Activated CD4-positive, alpha-beta T cell treated with anti-CD3 and anti-CD28 coated beads for 1 hour (primary cell): ENCODE measurements around the gene MRPL52.
A peak's percentile ranks its signal among the peaks of the same experiment; 100 is the strongest.
"Not testable (repeated sequence)": the region's sequence is repeated elsewhere in the genome, so short reads cannot be mapped to it uniquely, and the experiment has no call there.

Source experiments
- DNase-seq: peaks from one replicate; pipeline ENCODE4 v3.0.0-alpha.2; 2020

MRPL52 gene

DNA sequence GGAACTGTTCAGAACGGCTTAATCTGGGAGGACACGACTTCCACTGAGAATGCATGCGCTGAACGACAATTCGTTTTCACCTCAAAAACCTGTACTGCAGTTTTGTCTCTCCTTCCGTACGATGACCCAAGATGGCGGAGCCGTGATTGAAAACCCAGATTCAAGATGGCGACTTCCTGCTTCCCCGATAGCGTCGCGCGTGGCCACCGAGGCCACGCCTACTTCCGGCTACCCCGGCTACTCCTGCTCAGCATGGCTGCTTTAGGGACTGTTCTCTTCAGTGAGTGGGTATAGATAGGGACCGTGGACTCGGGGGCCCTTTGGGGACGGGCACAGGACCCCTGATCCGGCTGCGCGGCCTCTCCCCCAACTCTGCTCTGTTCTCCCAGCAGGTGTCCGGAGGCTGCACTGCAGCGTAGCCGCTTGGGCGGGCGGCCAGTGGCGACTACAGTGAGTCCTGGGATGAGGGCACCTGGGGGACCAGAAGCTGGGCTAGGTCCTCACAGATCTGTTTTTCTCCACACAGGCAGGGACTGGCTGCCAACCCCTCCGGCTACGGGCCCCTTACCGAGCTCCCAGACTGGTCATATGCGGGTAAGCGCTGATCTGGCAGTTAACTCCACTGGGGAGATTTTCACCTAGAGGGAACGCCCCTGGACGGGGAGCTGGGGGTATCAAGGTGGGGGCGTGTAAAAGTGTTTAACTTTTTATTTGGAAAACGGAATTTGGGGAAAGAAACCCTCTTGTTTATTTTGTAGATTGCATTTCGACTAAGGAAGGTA lies at the start of gene MRPL52:
Gene MRPL52 (plus strand): TSS at position 227 of the 782 bp plus-strand sequence. CDS start 26 bp downstream, at position 253.
- DNase-seq: peak; percentile 86

DNA sequence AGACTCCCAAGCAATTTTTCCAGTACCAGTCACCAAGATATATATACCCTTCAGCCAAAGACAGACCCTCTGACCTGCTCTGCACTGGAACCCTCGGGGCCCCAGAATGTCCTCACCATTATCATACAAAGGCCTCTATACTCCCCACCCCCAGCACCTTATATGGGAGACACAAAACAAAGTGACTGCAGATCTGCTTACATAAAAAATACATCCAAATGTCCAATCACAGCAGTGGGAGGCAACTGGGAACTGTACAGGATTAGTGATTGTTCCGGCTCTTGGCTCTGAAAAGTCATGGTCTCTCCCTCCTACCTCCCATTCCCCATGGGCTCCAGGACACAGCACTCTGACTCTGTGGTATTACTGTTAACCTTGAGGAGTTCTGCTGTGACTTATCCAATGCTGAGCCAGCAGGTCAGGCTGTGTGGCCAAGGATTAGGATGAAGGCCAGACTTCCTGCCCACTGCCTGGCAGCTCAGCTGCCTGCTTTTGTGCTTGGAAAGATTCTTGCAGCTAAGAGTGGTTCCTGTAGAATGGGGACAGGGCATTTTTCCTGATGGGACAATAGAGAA lies 49.5 kb upstream of the MRPL52 start:
- no peak for DNase-seq

DNA sequence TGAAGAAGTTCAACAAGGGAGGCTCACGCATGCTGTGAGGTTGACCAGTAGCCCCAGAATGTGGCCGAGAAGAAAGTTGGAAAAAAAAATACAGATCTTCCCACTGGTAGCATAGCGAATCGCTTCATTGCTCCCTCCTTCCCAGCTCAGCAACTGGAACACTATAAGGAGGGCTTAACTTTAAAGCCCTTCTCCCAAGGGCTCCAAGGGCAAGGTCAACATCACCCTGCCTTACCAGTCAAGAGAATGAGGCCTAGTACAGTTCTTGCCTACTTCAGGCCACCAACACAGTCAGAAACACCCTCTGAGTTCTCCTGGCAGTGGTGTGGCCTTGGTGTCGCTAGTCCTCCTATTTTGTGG lies 48.8 kb upstream of the MRPL52 start:
- DNase-seq: no peak

DNA sequence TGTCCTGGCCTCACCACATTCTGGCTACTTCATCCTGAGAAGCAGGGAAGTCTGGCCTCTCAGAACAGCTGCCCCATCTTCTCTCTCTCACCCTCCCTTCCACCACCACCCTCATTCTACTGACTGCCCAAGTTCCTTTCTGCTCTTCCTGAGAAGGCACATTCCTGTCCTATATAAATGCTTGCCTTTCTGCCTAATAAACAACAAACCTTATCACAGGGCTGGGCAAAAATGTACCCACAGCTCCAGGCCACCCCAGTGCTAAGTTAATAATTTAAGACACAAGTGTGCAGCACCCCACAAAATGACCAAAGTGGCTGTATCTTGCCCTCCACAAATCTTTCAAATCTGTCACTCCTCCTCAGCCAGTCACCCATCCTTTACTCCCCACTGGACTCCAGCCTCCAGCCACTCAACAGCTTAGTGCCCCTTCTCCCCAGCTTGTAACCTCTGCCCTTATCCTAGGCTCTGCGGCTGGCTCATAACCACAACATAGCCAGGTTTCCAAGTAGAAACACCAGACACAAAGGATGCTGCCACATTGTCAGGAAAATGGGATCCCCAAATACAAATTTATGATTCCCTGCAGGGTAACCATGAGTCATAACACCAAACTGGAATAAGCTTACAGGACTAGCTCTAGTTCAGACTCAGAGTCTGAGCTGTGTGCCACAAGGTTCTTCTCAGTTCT lies 48.2 kb upstream of the MRPL52 start:
- DNase-seq: no peak

DNA sequence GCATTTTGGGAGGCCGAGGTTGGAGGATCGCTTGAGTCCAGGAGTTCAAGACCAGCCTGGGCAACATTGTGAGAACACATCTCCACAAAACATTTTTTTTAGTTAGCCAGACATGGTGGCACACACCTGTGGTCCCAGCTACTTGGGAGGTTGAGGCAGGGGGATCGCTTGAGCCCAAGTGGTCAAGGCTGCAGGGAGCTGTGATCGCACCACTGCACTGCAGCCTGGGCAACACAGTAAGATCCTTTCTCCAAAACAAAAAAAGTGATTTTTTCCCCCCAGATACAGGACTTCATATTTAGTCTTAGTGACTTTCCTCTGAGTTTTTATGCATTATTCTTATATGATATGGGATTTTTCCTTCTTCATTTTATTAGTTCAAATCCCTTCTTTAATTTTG lies 43.0 kb upstream of the MRPL52 start:
- DNase-seq: no peak

DNA sequence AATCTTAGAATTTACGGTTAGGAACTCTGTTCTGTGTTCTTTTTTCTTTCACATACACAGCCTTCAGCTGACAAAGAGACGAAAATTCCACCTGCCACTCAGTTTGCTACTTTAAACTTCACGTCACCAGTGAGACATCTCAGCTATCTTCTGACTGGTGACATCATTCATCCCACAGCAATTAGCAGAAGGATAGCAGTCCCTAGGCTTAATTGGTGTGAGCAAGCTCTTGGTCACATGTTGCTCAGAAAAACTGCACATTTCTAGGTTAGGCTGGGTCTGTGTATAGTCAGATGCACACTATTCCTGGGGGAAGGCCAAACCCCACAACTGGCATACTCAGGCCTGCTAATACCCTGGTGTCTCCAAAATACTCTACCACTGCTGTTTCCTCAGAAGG lies 38.4 kb upstream of the MRPL52 start:
- DNase-seq: no peak

DNA sequence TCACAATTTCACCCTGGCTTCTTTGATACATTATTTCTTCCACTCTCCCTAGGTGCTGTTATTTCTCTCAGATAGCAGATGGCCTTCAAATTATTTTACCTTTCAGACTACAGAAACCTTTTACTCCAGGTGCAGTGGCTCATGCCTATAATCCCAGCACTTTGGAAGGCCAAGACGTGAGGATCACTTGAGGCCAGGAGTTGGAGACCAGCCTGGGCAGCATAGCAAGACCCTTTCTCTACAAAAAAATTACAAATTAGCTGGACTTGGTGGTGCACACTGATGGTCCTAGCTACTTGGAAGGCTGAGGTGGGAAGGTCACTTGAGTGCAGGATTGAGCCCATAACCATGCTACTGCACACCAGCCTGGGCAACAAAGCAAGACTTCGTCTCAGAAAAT lies 37.5 kb upstream of the MRPL52 start:
- no peak for DNase-seq

DNA sequence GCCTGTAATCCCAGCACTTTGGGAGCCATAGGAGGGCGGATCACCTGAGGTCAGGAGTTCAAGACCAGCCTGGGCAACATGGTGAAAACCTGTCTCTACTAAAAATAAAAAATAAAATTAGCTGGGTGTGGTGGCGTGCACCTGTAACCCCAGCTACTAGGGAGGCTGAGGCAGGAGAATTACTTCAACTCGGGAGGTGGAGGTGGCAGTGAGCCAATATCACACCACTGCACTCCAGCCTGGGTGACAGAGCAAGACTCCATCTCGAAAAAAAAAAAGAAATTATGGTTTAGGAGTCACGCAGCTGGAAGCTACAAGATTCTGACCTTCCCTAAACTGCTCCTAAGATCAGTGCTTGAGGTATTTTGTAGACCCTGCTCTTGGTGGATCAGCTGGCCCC lies 36.1 kb upstream of the MRPL52 start:
- DNase-seq: not testable (repeated sequence)

DNA sequence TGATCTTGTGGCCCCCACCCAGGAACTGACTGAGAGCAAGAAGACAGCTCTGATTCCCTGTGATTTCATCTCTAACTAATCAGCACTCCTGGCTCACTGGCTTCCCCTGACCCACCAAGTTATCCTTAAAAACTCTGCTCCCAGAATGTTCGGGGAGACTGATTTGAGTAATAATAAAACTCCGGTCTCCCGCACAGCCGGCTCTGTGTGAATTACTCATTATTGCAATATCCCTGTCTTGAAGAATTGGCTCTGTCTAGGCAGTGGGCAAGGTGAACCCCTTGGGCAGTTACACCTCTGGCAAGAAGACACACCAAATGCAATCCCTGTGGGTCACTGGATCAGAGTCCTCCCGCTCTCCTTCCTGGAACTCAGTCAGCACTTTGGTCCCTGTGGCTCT lies 35.7 kb upstream of the MRPL52 start:
- DNase-seq: no peak

DNA sequence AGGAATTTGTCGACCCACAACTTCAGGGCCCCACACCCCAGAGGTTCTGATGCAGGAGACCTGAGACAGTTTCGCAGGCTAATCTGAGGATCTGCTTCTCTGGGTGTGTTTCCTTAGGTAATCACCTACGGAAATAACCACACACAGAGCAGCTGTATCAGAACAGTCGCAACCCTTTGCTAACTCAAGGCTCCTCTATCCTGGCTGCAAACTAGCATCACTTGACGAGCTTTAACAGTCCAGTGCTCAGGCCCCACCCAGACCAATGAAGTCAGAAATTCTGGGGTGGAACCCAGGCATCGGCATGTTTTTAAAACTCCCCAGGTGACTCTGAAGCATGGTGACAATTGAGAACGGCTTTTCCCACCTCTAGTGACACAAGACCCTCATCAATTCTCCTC lies 35.1 kb upstream of the MRPL52 start:
- no peak for DNase-seq

DNA sequence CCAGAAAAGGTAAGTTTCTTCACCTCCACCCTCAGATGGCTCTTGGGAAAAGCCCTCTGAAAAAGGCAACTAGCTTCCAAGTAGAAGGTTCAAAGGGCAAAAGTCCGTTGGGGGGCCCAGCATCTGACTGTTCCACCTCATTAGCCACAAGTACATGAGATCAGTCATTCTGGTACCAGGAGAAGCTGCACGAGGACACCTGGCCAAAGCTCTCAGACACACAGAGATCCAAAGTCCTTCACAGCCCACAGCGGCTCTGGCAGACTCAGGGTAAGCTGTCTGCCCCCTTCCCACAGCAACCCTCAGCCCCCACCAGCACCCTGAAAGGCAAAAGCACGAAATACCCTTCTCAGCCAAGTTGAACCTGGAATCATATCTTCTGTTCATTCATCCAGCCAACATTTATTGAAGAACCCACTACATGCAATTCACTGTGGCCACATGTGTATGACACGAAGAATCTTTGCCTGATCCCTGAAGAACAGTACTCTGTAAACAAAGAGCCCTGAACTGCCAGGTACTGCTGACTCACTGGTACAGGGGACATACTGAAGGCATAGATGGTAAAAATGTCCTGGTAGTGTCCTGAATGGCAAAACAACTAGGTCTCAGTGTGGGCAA lies 33.5 kb upstream of the MRPL52 start:
- DNase-seq: no peak

DNA sequence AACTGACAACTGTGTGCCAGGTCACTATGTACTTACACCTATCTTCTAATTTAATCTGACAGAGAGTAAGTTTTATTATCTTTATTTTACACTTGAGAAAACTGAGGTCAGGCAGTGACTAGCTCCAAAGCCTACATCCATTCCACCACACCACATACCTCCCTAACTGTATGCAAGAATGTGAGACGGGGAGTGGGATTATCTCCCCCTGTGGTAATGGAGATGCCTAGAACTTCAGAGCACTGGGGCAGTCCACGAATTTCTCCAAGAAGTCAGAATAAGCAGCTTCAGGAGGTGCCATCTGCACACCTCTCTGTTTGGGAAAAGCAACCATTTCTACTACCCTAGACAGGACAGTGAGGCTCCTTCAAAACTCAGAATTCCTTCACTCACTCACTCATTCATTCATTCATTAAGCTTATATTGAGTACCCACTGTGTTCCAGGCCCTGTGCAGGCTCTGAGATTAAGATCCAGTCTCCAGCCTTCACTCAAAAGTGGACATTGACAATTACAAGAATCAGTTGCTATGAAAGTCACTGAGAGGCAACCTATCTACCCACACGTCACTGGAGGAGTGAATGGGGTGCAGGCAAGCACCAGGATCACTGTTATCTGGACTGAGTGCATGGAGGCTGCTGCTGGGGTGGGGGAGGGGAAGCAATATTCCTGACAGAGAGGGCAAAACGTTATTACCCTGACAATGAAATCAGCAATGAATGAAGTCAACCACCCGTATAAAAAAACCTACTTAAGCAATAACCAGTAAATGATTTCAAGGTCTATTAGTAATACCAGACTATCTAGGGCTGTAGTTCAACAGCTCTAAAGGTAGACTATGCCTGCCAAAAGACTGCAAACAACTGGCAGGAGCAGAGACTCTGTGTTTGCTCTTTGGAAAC lies 32.4 kb upstream of the MRPL52 start:
- no peak for DNase-seq

DNA sequence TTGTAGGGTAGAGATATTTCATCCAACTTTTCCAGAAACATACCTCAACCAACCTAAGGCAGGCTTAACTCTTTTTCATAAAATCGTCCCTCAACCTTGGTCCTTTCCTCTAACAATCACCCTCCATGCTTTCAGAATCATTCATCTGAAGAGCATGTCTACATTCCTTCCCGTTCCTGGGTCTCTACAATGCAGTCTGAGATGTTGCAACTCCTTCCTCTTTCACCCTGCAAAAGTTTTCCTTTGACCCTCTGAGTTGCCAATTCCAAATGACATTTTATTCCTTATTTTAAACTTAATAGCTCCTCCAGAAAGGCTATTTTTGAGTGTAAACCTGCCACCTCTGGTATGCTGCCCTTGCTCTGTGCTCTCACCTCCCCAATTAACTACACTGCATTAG lies 31.2 kb upstream of the MRPL52 start:
- no peak for DNase-seq

DNA sequence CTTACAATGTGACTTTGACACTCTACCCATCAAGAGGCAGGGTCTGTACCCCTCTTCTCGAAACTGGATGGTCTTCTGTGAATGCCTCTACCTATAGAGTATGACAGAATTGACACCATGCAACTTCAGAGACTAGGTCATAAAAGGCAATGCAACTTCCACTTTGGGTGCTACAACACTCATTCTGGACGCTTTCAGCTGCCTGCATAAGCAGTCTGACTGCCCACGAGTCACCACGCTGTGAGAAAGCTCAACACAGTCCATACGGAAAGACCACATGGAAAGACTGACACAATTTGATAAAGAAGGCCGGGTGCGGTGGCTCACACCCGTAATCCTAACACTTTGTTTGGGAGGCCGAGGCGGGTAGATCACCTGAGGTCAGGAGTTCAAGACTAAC lies 29.3 kb upstream of the MRPL52 start:
- no peak for DNase-seq

DNA sequence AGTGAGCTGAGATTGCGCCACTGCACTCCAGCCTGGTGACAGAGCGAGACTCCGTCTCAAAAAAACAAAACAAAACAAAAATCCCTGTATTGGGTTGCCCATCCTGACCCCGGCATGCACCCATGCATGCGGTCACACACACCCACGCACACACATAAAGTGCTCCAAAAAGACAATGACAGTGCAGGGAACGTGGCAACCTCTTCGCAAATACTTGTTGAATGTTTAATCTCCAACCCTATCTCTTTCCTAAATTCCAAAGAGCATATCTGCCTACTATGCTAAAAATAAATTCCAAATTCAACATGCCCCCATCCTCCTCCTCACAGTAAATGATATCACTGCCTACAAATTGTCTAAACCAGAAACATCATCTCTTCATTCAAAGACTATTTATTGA lies 28.0 kb upstream of the MRPL52 start:
- no peak for DNase-seq

DNA sequence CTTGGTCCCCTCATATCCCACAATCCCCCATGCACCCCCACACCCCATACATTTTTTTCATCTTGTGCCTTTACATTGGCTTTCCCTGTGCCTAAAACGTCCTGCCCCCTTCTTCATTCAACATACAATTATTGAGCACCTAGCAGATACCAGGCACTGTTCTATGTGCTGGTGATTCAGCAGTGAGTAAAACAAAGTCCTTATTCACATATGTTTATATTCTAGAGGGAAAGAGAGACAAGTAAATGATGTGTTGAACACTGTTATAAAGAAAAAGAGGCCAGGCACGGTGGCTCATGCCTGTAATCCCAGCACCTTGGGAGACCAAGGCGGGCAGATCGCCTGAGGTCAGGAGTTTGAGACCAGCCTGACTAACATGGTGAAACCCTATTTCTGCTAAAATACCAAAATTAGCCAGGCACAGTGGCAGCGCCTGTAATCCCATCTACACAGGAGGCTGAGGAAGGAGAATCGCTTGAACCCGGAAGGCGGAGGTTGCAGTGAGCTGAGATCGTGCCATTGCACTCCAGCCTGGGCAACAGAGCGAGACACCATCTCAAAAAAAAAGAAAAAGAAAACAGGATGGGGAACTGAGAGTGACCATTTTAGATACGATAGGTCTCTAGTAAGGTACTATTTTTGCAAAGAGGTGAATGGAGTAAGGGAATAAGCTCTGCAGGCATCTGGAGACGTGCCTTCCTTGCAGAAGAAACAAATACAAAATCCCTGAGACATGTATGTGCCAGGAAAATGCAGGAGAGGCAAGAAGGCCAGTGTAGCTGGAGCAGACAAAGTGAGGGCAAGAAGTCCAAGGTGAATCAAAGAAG lies 26.6 kb upstream of the MRPL52 start:
- DNase-seq: no peak

DNA sequence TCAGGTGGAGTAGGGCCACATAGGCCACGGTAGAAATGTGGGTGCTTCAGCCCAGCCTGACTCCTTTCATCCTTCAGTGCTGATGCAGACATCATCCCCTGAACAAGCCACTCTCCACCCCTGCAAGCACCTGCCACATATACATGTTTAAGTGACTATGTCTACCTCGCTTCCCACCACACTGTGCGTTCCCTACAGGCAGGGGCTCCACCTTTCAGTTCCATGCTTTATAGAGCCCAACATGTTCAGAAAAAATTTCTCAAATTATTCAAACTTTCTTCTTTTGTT lies 26.1 kb upstream of the MRPL52 start:
- no peak for DNase-seq

DNA sequence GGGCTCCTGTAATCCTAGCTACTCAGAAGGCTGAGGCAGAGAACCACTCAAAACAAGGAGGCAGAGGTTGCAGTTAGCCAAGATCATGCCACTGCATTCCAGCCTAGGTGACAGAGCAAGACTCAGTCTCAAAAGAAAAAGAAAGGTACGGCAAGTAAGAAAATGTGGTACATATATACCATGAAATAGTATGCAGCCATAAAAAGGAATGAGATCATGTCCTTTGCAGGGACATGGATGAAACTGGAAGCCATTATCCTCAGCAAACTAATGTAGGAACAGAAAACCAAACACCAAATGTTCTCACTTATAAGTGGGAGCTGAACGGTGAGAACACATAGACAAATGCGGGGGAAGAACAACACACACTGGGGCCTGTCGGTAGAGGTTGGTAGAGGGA lies 24.5 kb upstream of the MRPL52 start:
- DNase-seq: not testable (repeated sequence)

DNA sequence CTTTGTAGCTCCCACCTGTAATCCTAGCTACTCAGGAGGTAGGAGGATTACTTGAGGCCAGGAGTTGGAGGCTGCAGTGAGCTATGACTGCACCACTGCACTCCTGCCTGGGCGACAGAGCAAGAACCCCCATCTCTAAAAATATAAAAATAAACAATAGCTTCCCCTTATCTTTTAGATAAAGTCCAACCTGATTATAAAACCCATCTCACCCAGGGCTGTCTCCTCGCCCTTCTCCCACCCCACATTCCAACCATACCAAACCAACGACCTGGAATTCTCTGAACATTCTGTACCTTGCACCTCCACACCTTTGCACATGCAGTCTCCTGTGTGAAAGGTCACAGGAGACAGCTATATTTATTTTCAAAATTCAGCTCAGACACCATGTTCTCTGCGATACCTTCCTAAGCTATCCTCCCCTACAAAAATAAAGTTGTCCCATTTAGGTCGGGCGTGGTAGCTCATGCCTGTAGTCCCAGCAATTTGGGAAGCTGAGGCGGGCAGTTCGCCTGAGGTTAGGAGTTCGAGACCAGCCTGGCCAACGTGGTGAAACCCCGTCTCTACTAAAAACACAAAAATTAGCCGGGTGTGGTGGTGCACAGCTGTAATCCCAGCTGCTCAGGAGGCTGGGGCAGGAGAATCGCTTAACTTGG lies 22.1 kb upstream of the MRPL52 start:
- no peak for DNase-seq

DNA sequence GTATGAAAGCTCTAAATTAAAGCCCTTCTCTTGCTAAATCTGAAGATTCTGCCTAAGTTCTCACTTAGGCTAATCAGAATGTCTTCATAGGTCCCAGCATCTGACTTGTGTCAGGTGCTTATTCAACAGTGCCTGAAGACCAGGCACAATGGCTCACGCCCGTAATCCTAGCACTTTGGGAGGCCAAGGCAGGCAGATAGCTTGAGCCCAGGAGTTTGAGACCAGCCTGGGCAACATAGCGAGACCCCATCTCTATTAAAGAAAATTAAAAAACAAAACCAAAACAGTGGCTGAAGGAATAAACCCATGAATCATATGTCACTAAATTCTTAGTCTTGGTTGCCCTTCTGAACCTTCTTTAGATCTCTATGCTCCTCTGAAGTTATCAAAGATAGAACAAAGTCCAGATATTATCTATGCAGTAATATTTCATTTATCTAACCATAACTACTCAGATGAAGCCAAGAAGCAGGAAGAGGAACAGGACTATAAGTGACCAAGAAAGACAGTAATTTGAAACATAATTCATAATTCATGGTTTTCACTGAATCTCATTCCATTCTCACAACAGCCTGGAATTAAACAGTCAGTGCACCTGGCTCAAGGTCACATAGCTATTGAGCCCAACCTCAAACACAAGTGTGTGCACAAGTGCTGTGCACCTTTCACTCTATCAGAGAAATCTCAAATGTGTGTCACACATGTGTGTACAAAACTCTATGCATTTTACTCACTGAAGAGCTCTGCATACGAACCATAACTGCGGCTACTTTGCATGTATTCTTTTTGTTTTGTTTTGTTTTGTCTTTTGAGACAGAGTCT lies 21.1 kb upstream of the MRPL52 start:
- DNase-seq: no peak

DNA sequence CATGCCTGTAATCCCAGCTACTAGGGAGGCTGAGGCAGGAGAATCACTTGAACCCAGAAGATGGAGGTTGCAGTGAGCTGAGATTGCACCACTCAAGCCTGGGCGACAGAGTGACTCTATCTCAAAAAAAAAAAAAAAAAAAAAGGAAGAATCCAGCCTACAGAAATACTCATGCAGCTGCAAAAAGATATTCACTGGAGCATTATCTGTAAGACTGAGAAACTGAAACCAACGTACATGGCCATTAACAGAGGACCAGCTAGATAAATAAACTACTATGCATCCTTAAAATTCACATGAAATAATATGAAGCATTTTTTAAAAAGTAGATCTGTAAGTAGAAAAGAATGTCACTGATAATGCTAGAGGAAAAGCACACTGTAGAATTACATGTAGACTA lies 18.0 kb upstream of the MRPL52 start:
- DNase-seq: no peak
